K562 (cell line): ENCODE results near the gene DGCR6L. TPM values are rescaled to one million over a fixed set of nuclear protein-coding genes. Genes with fewer than 3 reads are reported as not detected.

Experiments
- ARHGAP35 ChIP-seq: fragments of 450-650 bp; IDR thresholded peaks from 2 replicates; pipeline ENCODE4 v1.6.1; 2018; ENCODE audit not compliant: partially characterized antibody
- ATF1 ChIP-seq, 2 experiments: fragments of 450-650 bp in 1 of 2; IDR thresholded peaks; 2 replicates each; pipeline ENCODE4 v1.6.1; 2016; ENCODE audit warnings: missing compliant biosample characterization in 1 of 2, missing genetic modification characterization in 1 of 2
- CREB3L1 ChIP-seq: fragments of 450-650 bp; IDR thresholded peaks from 2 replicates; pipeline ENCODE4 v1.6.1; 2014; ENCODE audit warnings: low read depth, mild to moderate bottlenecking, moderate library complexity, borderline replicate concordance
- FOXA1 ChIP-seq: fragments of 450-650 bp; IDR thresholded peaks from 2 replicates; pipeline ENCODE4 v1.6.1; 2016; ENCODE audit warnings: mild to moderate bottlenecking, borderline replicate concordance
- HDAC6 ChIP-seq: IDR thresholded peaks from 2 replicates; pipeline ENCODE4 v1.6.1; 2012; ENCODE audit warnings: low read depth, mild to moderate bottlenecking, control low read depth, inconsistent platforms, low read length, moderate library complexity
- MYBL2 ChIP-seq, 2 experiments: fragments of 450-650 bp in 1 of 2; sonication (generic) in 1 of 2; formaldehyde crosslinking in 1 of 2; IDR thresholded peaks; 2 replicates each; pipeline versions ENCODE4 v1.6.1 to v1.8.1; 2017 to 2022; ENCODE audit warnings: borderline replicate concordance in 1 of 2, inconsistent platforms in 1 of 2, low read depth in 1 of 2, mild to moderate bottlenecking in 1 of 2, missing genetic modification reagents in 1 of 2, moderate library complexity in 1 of 2
- NBN ChIP-seq: fragments of 450-650 bp; IDR thresholded peaks from 2 replicates; pipeline ENCODE4 v1.6.1; 2016; ENCODE audit warnings: low read depth, mild to moderate bottlenecking
- RHOXF2B ChIP-seq: fragments of 250-450 bp; sonication (Bioruptor Pico); conservative IDR thresholded peaks from 2 replicates; pipeline ENCODE4 v1.5.1; 2021
- SRF ChIP-seq, 2 experiments: fragments of 250-450, 450-650 bp in 1 of 2; sonication (Bioruptor Pico) in 1 of 2; sonication (generic) in 1 of 2; formaldehyde crosslinking; IDR thresholded peaks; 2 replicates each; pipeline versions ENCODE4 v1.5.0 to v1.5.1; 2020 to 2022; ENCODE audit warnings: mild to moderate bottlenecking in 1 of 2, missing genetic modification reagents in 1 of 2
- TFAP4 ChIP-seq: sonication (generic); formaldehyde crosslinking; IDR thresholded peaks from 2 replicates; pipeline ENCODE4 v1.8.0; 2022; ENCODE audit warnings: missing genetic modification reagents, mild to moderate bottlenecking, moderate library complexity, borderline replicate concordance
- THAP12 ChIP-seq: fragments of 250-450 bp; sonication (Bioruptor Pico); IDR thresholded peaks from 2 replicates; pipeline ENCODE4 v1.9.0; 2021; ENCODE audit warnings: mild to moderate bottlenecking, inconsistent platforms
- ZFP91 ChIP-seq: sonication (generic); formaldehyde crosslinking; IDR thresholded peaks from 2 replicates; pipeline ENCODE4 v1.8.0; 2022; ENCODE audit warnings: mild to moderate bottlenecking, missing genetic modification reagents
- ZNF124 ChIP-seq: sonication (generic); formaldehyde crosslinking; IDR thresholded peaks from 2 replicates; pipeline ENCODE4 v1.8.1; 2022; ENCODE audit warnings: missing genetic modification reagents
- ZNF184 ChIP-seq: sonication (generic); formaldehyde crosslinking; IDR thresholded peaks from 2 replicates; pipeline ENCODE4 v1.5.0; 2020; ENCODE audit warnings: missing genetic modification reagents
- ZNF277 ChIP-seq: fragments of 250-450 bp; sonication (Bioruptor Pico); IDR thresholded peaks from 2 replicates; pipeline ENCODE4 v1.8.0; 2022; ENCODE audit warnings: inconsistent platforms, mild to moderate bottlenecking, moderate library complexity, borderline replicate concordance
- ZNF444 ChIP-seq: fragments of 250-450 bp; sonication (Bioruptor Pico); IDR thresholded peaks from 2 replicates; pipeline ENCODE4 v1.4.0; 2020; ENCODE audit warnings: mild to moderate bottlenecking, moderate library complexity
- ZNF780A ChIP-seq: fragments of 250-450 bp; sonication (Bioruptor Pico); IDR thresholded peaks from 2 replicates; pipeline ENCODE4 v1.5.0; 2021; ENCODE audit warnings: mild to moderate bottlenecking
- polyA plus RNA-seq, 8 experiments: library from polyadenylated mRNA; depleted of rRNA in 4 of 8; stranded (reverse) in 5 of 8; unstranded in 3 of 8; fragments of >200 nt; fragmentation: Nextera tagmentation in 2 of 8; fragmentation: Illumina TruSeq in 1 of 8; extraction: Ambion mirVana in 2 of 8; extraction: Trizol in 1 of 8; gene quantifications; 2 replicates each; pipeline versions ENCODE4 v1.2.1 to v1.2.3, GENCODE V29; 2011 to 2014; ENCODE audit warnings: inconsistent platforms in 1 of 8, missing spikeins in 1 of 8
- total RNA-seq, 7 experiments: library from RNA; depleted of rRNA in 6 of 7; stranded (reverse); fragments of >200 nt in 6 of 7; fragmentation: Illumina TruSeq in 2 of 7; extraction: Trizol in 2 of 7; gene quantifications; 2 replicates each; pipeline versions ENCODE4 v1.2.1 to v1.2.3, GENCODE V29; 2011 to 2021; ENCODE audit warnings: low replicate concordance in 1 of 7

The DGCR6L gene
- total and polyA plus RNA-seq, 9 of the 15 experiments (the other 6 are each of a cell fraction or from before 2014, with no cell fraction given) = 3.6 to 151 (median 51.0) TPM

- TF ChIP-seq ZFP91 (CRISPR knock-in tag) (0 out of 2 replicates have a peak, but pooled peaks have one; percentile 51), ZNF124 (peak; percentile 37; the same call in 1 of the 2 replicates), THAP12 (CRISPR knock-in tag) (peak; percentile 29; the same call in 1 of the 2 replicates), ZNF780A (CRISPR knock-in tag) (no peak), ZNF444 (no peak), TFAP4 (CRISPR knock-in tag) (peak; percentile 10; the same call in 1 of the 2 replicates), SRF (CRISPR knock-in tag; IDR thresholded peaks at IDR 0.05) (no peak), ATF1 (CRISPR knock-in tag; IDR thresholded peaks at IDR 0.05) (peak; percentile 2; the same call in 1 of the 2 replicates), ATF1 (tag; IDR thresholded peaks at IDR 0.05) (no peak), NBN (no peak), RHOXF2B (CRISPR knock-in tag) (no peak), HDAC6 (0 out of 2 replicates have a peak, but pooled peaks have one; percentile 16), ARHGAP35 (no peak), ZNF277 (CRISPR knock-in tag) (peak; percentile 22; the same call in 1 of the 2 replicates), ZNF184 (CRISPR knock-in tag) (no peak), FOXA1 (no peak), CREB3L1 (no peak), MYBL2 (IDR thresholded peaks at IDR 0.05; ENCODE audit: low read depth) (no peak), MYBL2 (CRISPR knock-in tag; IDR thresholded peaks at IDR 0.05; ENCODE audit: borderline replicate concordance) (0 out of 2 replicates have a peak, but pooled peaks have one; percentile 2)
These were observed 22.3 kb downstream of the DGCR6L start (continued) for GRCh38 chr22:20297414-20298109.
